Smooth muscle cell (in vitro differentiated cells): ENCODE results near the gene STX1B. TPM values are rescaled to one million over a fixed set of nuclear protein-coding genes. Genes with fewer than 3 reads are reported as not detected.
A peak's percentile ranks its signal among the peaks of the same experiment; 100 is the strongest.

Experiments
- DNase-seq: peaks from one replicate; lab custom pipeline; 2025; ENCODE audit not compliant: unreplicated experiment; lab: John Stamatoyannopoulos, UW
- H2AFZ ChIP-seq: fragments of 200-600 bp; sonication (generic); 2 replicates; pipeline ENCODE4 v1.6.0; 2016; ENCODE audit warnings: antibody characterized with exemption, low read depth, mild to moderate bottlenecking
- H3F3A ChIP-seq: fragments of 200-600 bp; sonication (generic); 2 replicates; pipeline ENCODE4 v1.6.0; 2017; ENCODE audit warnings: antibody characterized with exemption, low read depth
- H3K27ac ChIP-seq: fragments of 200-600 bp; sonication (generic); 2 replicates; pipeline ENCODE4 v1.5.1; 2016; ENCODE audit warnings: low read depth, mild to moderate bottlenecking
- H3K27me3 ChIP-seq: fragments of 200-600 bp; sonication (generic); 2 replicates; pipeline ENCODE4 v1.6.1; 2016; ENCODE audit warnings: low read depth, mild to moderate bottlenecking
- H3K36me3 ChIP-seq: fragments of 200-600 bp; sonication (generic); 2 replicates; pipeline ENCODE4 v1.5.1; 2016; ENCODE audit warnings: low read depth
- H3K4me1 ChIP-seq: fragments of 200-600 bp; sonication (generic); 2 replicates; pipeline ENCODE4 v1.5.1; 2016; ENCODE audit warnings: low read depth
- H3K4me2 ChIP-seq: fragments of 200-600 bp; sonication (generic); 2 replicates; pipeline ENCODE4 v1.6.0; 2016; ENCODE audit warnings: mild to moderate bottlenecking
- H3K4me3 ChIP-seq: fragments of 200-600 bp; sonication (generic); 2 replicates; pipeline ENCODE4 v1.5.1; 2016; ENCODE audit warnings: mild to moderate bottlenecking
- H3K79me2 ChIP-seq: fragments of 200-600 bp; sonication (generic); 2 replicates; pipeline ENCODE4 v1.6.0; 2016; ENCODE audit warnings: low read depth, mild to moderate bottlenecking
- H3K9ac ChIP-seq: fragments of 200-600 bp; sonication (generic); 2 replicates; pipeline ENCODE4 v1.6.0; 2016; ENCODE audit warnings: low read depth
- H3K9me3 ChIP-seq: fragments of 200-600 bp; sonication (generic); replicated peaks from 2 replicates; pipeline ENCODE4 v1.5.1; 2016; ENCODE audit warnings: low read depth
- H4K20me1 ChIP-seq: fragments of 200-600 bp; sonication (generic); 2 replicates; pipeline ENCODE4 v1.6.0; 2016; ENCODE audit warnings: low read depth
- CTCF ChIP-seq: fragments of 200-600 bp; sonication (generic); IDR thresholded peaks from 2 replicates; pipeline ENCODE4 v1.5.1; 2017; ENCODE audit warnings: borderline replicate concordance, mild to moderate bottlenecking, antibody characterized with exemption; ENCODE audit not compliant: insufficient read depth, poor library complexity, severe bottlenecking
- WGBS: methylation state at CpG from one replicate; pipeline ENCODE4 v1.1.7; 2016; ENCODE audit warnings: low lambda C conversion rate; 5-methylcytosine and 5-hydroxymethylcytosine counted together
- polyA plus RNA-seq: library from polyadenylated mRNA; unstranded; fragments of >200 nt; fragmentation: Nextera tagmentation; extraction: Ambion mirVana; gene quantifications from 2 replicates; pipeline ENCODE4 v1.2.1, GENCODE V29; 2016
- total RNA-seq: library from RNA; depleted of rRNA; stranded (reverse); fragments of >200 nt; gene quantifications from 2 replicates; pipeline ENCODE4 v1.2.3, GENCODE V29; 2014

Gene STX1B
- total and polyA plus RNA-seq, 2 experiments from 2014 or later = 0.72 to 1.0 TPM

- no peak for DNase-seq
- no peak overlapping the region for H3K9ac ChIP-seq
- 86% methylated on average over 11 of the region's 11 CpGs for WGBS
- no peak overlapping the region for H3K27ac ChIP-seq
- no peaks in the 10 kb centered on the region for H4K20me1 ChIP-seq
- peak overlapping the region; percentile 89 for H3K4me2 ChIP-seq
- no peak overlapping the region for H2AFZ ChIP-seq
- no peaks in the 10 kb centered on the region for H3K79me2 ChIP-seq
- peaks cover 11% of the 10 kb centered on the region for H3F3A ChIP-seq
- no peaks in the 10 kb centered on the region for H3K36me3 ChIP-seq
- no peak for TF ChIP-seq CTCF
- H3K9me3 ChIP-seq = no peaks in the 10 kb centered on the region
- no peaks in the 10 kb centered on the region for H3K27me3 ChIP-seq
- no peak overlapping the region for H3K4me3 ChIP-seq
- no peaks in the 10 kb centered on the region for H3K4me1 ChIP-seq
Observed at GRCh38 chr16:30995927-30996323, 14.5 kb downstream of the STX1B start.

GRCh38 chr16:30992931-30993816 lies 17.3 kb downstream of the STX1B start:
- TF ChIP-seq CTCF = no peak
- H3K79me2 ChIP-seq = no peaks in the 10 kb centered on the region
- 82% methylated on average over 26 of the region's 29 CpGs for WGBS

GRCh38 chr16:30992276-30992780 lies 18.1 kb downstream of the STX1B start:
- no peak for DNase-seq
- Histone ChIP-seq H3K4me2 (no peak overlapping the region), H2AFZ (no peak overlapping the region), H3K27ac (no peak overlapping the region), H3K36me3 (no peaks in the 10 kb centered on the region), H3K27me3 (no peaks in the 10 kb centered on the region), H3K79me2 (no peaks in the 10 kb centered on the region), H4K20me1 (no peaks in the 10 kb centered on the region), H3F3A (no peaks in the 10 kb centered on the region), H3K9ac (no peak overlapping the region), H3K4me3 (no peak overlapping the region), H3K4me1 (no peaks in the 10 kb centered on the region), H3K9me3 (no peaks in the 10 kb centered on the region)
- WGBS = 97% methylated on average over 17 of the region's 21 CpGs
- TF ChIP-seq CTCF = no peak

More at GRCh38 chr16:30992931-30993816, 17.3 kb downstream of the STX1B start:
- no peaks in the 10 kb centered on the region for H3K9me3 ChIP-seq
- H4K20me1 ChIP-seq = no peaks in the 10 kb centered on the region
- DNase-seq = no peak
- H3K27me3 ChIP-seq = no peaks in the 10 kb centered on the region
- no peak overlapping the region for H3K4me2 ChIP-seq
- H2AFZ ChIP-seq = no peak overlapping the region
- no peak overlapping the region for H3K9ac ChIP-seq
- H3F3A ChIP-seq = no peaks in the 10 kb centered on the region
- H3K4me3 ChIP-seq = no peak overlapping the region
- H3K4me1 ChIP-seq = no peaks in the 10 kb centered on the region
- H3K27ac ChIP-seq = no peak overlapping the region
- H3K36me3 ChIP-seq = no peaks in the 10 kb centered on the region

GRCh38 chr16:30991052-30991451 lies 19.4 kb downstream of the STX1B start:
- H3K4me1 ChIP-seq = no peaks in the 10 kb centered on the region
- no peaks in the 10 kb centered on the region for H3K27me3 ChIP-seq
- no peak overlapping the region for H3K9ac ChIP-seq
- no peak overlapping the region for H2AFZ ChIP-seq
- no peaks in the 10 kb centered on the region for H3K36me3 ChIP-seq
- no peak overlapping the region for H3K4me3 ChIP-seq
- H4K20me1 ChIP-seq = no peaks in the 10 kb centered on the region
- no peak overlapping the region for H3K4me2 ChIP-seq
- H3F3A ChIP-seq = no peaks in the 10 kb centered on the region
- no peak for DNase-seq
- no peaks in the 10 kb centered on the region for H3K9me3 ChIP-seq
- WGBS = 88% methylated on average over 8 of the region's 8 CpGs
- no peak for TF ChIP-seq CTCF
- H3K79me2 ChIP-seq = no peaks in the 10 kb centered on the region
- no peak overlapping the region for H3K27ac ChIP-seq
